NCI-H2171 treated with DMSO at 0.1 percent for 48 hours (cell line): ENCODE results near the gene PRKN.

ENCODE experiments used
- DNase-seq: peaks from one replicate; lab custom pipeline; 2025; lab: John Stamatoyannopoulos, UW

PRKN gene

DNA sequence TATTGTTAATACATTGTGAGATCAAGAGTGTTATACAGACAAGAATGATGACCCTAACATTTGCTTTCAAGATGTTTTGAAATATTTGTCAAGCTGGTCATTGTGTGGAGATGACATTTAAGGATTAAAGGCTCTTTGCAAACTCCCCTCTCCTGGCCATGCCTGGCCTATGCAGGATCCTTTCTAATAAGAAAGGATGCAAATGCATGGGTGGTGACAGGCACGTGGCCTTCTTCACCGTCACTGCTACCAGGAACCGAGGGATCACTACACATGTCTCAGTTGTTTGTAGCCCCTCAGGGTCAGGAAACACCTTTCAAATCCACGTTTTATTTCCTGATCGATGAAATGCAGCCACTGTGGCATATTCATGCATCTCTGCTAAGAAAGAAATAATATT, 419.7 kb downstream of the PRKN start:
- DNase-seq = no peak

DNA sequence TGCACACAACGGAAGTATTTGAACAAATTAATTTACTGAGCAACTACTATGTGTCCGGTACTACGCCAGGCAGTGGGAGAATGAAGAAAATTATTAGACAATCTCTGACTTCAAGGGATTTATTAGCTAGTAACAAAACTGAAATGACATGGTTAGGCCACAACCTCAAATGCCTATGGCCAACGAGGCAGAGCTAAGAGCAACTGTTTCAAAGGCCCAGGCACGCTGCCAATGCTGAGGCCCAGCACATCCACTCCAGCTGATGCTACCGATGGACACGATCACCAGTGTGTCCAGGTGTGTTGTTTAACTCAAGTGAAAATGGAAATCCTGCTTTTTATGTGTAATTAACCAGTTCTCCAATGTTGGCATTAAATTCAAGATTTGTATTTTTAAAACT, 420.9 kb downstream of the PRKN start:
- DNase-seq = no peak

DNA sequence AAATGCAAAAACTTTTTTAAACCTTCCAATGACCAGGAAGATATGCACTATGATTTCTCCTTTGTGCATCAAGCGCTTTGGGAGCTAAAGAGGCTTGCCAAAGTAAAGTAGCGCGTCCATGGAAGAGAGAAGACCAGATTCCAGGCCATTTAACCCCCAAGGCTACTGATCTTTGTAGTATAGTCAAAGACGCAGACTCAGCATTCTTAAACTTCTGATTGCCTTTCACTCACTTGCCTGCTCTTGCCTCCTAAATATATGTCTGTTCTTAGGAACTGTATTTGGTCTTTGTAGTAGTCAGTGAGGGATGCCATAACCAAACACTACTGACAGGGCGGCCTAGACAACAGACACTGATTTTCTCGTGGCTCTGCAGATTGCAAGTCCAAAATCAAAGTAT, 426.4 kb downstream of the PRKN start:
- DNase-seq = no peak

DNA sequence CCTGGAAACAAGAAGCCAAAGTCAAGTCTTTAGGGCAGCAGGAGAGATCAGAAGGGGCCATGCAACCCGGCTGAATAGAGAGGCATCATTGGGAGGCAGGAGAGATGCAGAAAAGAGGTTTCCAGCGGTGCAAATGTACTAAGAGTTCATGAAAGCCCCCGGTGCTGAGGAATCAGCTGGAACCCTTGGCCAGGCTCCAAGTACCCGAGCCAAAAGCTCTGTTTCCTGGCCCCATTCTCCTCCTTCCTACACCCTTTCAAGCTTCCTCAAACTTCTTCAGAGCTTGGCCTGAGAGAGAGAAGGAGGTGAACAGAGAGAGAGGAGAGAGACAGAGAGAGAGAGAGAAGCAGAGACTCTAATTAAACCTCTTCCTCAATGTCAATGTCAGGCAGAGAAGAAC, 433.5 kb downstream of the PRKN start:
- DNase-seq = no peak

DNA sequence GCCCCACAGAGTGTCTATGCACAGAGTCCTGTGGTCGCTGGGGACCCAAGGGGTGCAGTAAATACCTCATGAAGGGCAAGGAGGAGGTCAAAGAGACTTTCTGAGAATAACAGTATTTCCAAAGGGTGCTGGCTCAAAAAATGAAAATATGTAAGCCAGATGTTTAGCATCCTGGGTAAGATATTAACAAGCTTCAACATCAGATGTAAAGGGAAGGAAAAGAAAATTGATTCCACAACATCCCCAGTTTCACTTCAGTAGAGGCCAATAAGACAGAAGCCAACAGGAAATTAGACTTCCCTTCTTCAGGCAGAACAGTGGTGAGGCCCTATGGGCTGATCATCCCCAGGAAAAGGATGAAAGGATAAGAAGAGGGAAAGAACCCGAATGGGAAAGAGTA, 434.7 kb downstream of the PRKN start:
- DNase-seq = no peak

DNA sequence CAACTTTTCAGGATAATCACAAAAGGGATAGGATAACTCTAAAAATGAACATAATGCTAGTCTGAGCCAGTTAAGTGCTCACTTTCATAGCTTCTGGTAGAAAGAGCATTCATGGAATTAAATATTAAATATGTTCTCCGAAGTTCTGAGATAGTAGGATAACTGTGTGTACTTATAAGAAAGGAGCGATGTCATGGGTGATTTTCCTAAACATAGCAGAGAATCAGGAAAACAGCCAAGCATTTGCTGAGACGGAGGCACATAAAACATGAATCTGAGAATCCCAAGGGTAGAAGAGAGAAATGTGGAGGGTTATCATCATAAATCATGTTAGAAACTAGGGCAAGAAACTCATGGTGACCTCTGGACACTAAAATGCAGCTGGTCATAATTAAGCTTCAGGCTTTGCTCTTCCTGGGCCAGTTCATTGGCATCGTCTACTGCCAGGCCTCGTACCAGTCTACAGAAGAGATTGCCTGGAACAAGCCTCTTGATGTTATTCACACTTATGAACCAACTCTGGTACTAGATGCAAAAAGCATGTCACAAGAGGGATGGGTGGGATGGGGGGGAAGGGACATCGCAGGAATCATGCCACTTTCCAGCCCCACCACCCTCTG, 436.6 kb downstream of the PRKN start:
- no peak for DNase-seq

DNA sequence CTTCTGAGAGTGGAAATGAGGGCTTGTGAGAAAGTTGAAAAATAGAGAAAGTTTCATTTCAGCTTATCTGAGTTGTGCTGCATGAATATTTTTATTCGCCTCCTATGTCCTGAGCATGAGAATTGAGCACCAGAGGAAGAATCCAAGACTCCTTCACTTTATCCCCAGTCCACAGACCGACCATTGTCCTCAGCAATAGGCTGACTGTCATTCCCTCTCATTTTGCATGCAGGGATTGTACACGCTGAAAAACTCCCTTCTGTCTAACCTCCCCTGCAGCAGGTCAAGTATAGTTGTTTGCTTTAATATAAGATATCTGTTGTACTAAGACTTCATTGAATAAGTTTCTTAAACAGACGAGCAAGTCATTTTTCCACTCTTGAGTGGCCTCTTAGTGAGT, 437.6 kb downstream of the PRKN start:
- DNase-seq = no peak

DNA sequence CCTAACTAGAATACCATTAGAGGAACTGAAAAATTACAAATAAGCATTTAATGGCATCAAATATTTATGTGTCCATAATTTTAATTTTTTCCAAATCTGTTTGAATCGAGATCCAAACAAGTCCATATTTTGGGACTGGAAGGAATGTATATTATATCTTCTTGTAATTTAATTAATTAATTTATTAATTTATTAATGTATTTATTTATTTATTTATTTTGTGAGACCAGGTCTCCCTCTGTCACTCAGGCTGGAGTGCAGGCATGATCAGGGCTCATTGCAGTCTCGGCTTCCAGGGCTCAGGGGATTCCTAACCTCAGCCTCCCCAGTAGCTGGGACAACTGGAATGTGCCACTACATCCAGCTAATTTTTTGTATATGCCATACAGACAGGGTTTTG, 453.6 kb downstream of the PRKN start:
- no peak for DNase-seq

DNA sequence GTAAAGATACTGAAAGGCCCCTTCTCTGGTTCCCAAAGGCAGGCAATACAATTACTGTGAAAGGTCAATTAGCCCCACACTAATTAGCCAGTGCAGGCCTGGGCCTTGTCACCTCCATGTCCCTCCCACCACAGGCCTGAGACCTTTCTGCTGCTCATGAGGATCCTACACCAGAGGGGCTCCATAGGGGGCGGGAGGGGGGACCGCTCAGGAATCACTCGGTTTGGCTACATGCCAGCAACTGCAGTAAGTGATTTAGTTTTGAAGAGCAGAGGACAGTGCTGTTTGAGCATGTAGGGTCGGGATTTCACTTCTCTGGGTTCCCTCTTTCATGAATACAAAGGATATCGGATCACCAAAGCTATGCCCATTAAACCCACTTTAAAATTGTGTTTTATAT, 455.6 kb downstream of the PRKN start:
- no peak for DNase-seq

DNA sequence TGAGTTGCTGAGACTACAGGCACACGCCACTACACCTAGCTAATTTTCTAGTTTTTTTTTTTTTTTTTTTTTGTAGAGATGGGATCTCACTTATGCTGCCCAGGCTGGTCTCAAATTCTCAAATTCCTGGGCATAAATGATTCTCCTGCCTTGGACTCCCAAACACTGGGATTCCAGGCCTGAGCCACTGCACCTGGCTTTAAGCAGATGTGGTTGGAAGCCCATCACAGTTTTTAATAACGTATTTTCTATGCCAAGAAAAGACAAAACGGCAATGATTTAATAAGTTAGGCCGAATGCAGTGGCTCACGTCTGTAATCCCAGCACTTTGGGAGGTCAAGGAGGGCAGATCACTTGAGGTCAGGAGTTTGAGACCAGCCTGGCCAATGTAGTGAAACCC, 456.6 kb downstream of the PRKN start:
- DNase-seq = no peak

DNA sequence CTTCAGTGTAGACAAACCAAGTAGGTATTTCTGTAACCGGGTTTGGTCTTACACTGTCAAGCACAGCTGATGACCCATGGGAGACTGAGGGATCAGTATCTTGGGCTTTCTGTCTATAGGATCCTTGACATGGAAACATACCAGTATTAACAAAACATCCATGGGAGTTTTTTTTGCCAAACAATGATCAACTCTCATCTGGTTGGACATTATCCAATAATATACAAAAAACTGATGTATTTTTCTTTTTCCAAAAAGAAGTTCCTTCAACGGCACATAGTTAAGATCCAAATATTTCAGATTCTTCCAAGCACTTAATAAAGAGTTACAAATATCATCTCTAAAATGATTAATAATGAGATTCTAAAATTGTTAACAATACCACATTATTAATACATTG, 459.9 kb downstream of the PRKN start:
- no peak for DNase-seq

DNA sequence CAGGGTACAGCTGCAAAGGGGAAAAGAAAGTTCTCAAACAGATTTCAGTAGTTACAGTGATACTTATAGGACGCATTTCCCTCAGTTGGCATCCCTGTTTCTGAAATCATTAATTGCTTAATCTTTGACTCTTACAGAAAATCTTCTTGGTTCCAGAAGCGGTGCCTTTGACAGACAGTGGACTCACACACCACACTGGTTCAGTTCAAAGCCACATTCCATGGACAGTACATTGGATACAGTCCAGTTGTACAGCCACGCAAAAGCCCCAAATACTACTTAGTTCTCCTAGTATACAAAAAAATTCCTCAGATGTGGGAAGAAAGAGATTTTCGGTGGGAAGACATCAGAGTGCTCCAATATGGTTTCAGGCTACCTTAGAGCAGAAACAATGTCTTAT, 460.4 kb downstream of the PRKN start:
- no peak for DNase-seq

DNA sequence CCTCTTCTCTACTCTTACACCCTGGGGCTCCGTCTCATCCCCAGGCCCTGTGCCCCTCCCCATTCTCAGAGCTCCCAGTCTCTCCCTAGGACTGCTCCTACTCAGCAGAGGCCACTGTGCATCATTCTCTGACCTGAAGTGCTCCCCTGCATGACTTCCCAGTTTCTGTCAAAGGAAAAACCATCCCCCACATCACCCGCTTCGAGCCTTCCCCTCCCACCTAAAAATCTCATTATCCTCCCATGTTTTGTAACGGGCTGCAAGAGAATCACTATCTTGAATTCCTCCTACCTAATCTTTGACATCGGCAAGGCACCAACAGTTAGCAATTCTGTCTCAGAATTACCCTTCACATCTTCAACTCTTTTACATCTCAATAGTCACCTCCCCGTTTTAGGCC, 463.0 kb downstream of the PRKN start:
- DNase-seq = no peak

DNA sequence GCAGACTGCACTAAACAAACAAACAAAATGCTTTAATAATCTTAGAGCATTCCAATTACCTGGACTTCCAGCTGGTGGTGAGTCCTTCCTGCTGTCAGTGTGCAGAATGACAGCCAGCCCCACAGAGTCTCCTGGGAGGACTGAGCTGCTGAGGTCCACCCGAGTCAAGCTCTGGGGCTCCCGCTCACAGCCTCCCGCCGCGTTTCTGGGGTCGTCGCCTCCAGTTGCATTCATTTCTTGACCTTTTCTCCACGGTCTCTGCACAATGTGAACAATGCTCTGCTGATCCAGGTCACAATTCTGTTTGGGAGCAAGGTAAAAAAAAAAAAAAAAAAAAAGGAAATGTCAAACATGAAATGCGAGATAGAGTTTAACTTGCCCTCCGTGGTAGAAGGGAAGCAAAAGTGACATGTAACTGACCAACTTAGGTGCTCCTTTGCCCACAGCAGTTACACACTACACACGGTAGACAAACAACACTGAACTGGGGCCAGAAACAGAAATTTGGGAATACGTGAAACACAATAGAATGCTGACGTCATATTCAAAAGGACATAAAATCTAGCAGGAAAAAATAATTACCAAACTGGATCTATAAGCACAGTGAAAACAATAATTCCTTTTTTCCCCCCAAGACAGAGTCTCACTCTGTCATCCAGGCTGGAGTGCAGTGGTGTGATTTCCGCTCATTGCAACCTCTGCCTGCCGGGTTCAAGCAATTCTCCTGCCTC, 464.9 kb downstream of the PRKN start:
- no peak for DNase-seq

DNA sequence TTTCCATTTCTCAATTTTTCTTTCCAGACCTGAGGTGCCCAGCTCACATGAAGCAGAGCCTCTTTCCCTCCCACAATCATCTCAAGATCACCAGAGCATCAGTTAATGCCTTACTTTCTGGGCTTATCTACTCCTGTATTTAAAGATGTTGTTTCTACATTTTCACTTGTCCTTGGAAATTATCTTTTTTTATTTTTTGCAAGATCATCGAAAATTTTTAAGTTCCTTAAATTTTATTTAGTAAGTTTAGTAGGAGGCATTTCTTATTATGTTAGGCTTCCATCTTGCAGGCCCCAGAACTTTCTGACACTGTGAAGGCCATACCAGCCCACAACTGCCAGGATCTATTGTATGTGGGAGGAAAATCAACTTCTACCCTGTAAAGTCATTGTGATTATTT, 466.0 kb downstream of the PRKN start:
- no peak for DNase-seq

DNA sequence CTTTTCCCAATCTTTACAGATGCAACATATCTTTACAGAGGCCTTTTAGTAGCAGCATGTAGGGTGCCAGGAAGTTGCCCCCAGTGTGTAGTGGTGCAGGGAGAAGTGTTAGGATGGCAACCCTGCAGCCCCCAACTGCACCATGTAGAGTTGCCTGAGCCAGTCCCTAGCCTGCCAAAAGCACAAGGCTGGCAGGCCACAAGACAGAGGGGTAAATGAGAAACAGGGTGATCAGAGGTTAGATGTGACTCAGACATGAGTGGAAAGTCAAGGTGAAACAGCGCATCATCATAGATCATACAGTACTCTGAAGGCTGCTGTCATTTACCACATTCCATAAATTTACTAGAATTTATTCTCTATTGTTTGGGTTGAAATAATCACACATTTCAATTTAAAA, 467.5 kb downstream of the PRKN start:
- DNase-seq = no peak

DNA sequence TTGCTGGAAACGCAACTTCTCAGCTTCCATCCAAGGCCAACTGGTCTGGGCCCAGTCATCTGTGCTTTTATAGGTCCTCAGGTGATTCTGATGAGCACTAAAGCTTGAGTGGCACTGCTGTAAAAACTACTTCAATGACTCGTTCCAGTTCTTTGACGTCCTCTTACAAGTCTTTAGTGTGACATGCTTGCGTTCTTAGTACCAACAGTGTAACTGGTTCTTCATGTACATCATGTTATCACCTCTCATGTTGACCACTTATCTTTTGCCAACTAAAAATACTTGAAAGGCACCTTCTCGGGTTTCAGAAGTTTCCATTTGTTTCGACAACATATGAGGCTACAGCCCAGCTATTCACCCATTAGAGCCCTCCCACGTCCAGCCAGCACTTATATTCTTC, 468.9 kb downstream of the PRKN start:
- DNase-seq = no peak

DNA sequence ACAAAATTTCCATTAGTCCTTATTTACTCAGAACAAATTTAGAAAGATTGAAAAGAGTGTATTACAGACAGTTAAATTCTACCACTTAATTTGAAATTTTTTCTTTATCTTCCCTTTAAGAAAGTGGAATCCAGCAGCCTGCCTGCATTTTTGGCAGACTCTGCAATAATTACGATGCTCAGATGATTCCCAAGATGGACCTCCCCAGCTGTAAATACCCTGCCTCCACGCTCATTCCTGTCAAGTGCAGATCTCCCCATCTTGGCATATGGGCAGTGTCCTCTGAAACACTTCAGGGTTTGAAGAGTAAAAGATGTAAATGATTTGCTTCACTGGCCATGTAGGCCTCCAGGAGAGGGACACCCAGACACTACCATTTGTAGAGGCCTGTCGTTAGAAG, 471.2 kb downstream of the PRKN start:
- no peak for DNase-seq

DNA sequence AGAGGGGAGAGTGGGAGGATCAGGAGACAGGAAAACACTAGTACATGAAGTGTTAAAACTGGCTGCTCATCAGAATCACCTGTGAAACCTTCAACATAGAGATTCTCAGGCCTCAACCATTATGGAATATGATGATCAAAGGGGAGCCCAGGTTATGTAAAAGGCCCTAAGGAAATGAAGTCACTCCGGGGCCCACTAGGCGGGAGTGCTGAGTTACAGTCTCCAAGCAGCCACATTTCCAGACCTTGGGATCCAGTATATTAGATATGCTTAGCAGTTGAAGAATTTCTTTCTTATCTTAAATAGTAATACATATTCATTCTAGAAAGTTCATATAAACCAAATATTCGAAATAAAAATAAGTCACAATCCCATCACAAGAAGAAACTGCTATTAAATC, 476.3 kb downstream of the PRKN start:
- no peak for DNase-seq

DNA sequence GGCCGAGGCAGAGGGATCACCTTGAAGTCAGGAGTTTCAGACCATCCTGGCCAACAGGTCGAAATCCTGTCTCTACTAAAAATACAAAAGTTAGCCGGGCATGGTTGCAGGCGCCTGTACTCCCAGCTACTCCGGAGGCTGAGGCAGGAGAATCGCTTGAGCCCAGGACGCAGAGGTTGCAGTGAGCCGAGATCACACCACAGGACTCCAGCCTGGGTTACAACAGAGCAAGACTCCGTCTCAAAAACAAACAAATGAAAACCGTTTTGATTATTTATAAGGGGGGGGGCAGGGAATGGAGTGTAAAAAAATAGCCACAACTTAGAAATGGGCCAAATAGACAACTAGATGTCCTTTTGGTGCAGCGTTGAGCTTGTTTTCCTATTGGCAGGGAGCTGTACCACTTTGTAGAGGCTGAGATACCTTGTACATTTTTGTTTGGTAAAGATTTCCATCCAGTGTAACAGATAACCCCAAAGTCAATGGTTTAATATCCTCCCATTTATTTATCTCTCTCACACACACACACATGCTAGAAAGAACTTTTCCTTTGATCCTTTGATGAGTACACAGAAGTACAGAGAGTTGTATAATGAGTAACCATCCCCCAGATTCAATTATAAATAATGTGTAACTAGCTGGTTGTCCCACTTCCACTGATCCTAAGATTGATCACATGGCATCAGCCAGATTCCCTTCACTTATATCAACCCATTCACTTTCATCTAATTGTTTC, 477.5 kb downstream of the PRKN start:
- no peak for DNase-seq

DNA sequence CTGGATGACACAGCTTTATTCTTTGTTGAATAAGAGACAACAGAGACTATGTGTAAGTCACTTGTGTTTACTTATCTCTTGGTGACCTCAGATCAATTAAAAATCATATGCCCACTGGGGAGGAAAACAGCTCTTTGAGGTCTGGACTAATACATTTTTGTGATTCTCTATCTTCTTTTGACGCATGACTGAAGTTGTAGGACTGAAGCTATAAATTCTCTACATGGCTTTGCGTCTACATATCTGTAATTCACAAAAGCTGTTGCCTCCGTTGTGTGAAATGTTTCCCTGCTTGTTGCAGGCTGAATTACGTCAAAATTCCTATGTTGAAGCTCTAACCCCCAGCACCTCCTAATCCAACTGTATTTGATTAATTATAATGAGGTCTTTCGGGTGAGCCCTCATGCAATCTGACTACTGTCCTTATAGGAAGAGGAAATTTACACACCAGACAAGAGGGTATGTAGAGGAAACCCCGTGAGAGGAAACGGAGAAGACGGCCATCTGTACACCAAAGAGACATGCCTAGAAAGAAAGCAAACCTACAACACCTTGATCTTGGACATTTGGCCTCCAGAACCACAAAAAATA, 481.6 kb downstream of the PRKN start:
- DNase-seq = no peak

DNA sequence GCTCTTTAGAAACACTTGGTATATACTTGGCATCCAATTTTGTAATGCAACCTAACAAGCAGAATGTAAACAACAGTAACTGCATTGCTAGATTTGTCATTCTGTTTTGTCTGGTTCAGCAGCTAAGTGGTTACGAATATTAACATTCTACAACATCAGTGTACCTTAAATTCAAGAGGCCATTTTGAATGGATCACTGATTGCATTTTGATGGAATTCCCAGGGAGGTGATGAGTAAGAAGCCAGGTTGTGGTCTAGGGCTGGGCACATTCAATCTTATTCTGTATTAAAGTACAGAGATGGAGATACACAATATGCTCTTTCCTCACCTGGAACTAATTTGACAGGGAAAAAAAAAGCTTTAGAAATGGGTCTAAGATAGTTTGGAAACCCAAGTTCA, 483.5 kb downstream of the PRKN start:
- no peak for DNase-seq

DNA sequence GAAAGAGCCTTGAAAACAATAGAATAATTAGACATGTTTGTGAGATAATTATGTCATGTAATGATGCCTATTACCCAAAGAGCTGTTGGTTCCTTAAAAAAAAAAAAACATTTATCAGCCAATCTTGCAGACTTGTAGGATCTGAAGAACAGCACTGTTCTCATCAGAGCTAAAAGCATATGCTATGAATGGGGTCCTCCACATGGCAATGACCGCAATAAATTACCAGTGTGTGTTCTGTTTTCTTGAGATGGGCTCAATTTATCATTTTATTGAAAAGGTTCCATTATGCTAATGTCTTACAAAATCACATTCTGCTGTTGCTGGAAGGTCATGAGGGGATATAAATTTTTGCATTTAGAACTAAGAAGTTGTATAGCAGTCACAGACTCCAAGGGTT, 484.7 kb downstream of the PRKN start:
- no peak for DNase-seq
